CD14-positive monocyte (primary cell): ENCODE measurements around the gene NDUFS4. TPM values are rescaled to one million over a fixed set of nuclear protein-coding genes. Genes with fewer than 3 reads are reported as not detected.

ENCODE experiments used
- DNase-seq, 3 donors: peaks; one replicate each; pipeline ENCODE4 v3.0.0-alpha.2; 2011 to 2022
- H2AFZ ChIP-seq: 2 replicates; pipeline ENCODE4 v1.6.0; 2012; ENCODE audit warnings: mild to moderate bottlenecking, low read depth, low read length, inconsistent platforms; ENCODE audit not compliant: insufficient read depth, poor library complexity, severe bottlenecking
- H3K27ac ChIP-seq, 2 donors: 1 replicate in 1 of 2; 2 replicates in 1 of 2; pipeline ENCODE4 v1.5.1; 2012 to 2013; ENCODE audit warnings: low read length in 2 of 2, control low read depth in 1 of 2, inconsistent platforms in 1 of 2, low read depth in 1 of 2, mild to moderate bottlenecking in 1 of 2
- H3K27me3 ChIP-seq, 2 donors: one replicate each; pipeline versions ENCODE4 v1.6.0 to v1.6.1; 2011 to 2013; ENCODE audit warnings: low read length in 2 of 2; ENCODE audit not compliant: control insufficient read depth in 2 of 2, insufficient read depth in 2 of 2
- H3K36me3 ChIP-seq, 2 donors: replicated peaks in 1 of 2; 1 replicate in 1 of 2; 2 replicates in 1 of 2; pipeline versions ENCODE4 v1.5.1 to v1.6.1; 2012 to 2013; ENCODE audit warnings: low read length in 2 of 2, control low read depth in 1 of 2, inconsistent platforms in 1 of 2, mild to moderate bottlenecking in 1 of 2; ENCODE audit not compliant: insufficient read depth in 2 of 2, control insufficient read depth in 1 of 2
- H3K4me1 ChIP-seq, 2 donors: 1 replicate in 1 of 2; 2 replicates in 1 of 2; pipeline versions ENCODE4 v1.5.1 to v1.6.1; 2012 to 2013; ENCODE audit warnings: low read length in 2 of 2, control low read depth in 1 of 2, inconsistent platforms in 1 of 2, mild to moderate bottlenecking in 1 of 2, moderate library complexity in 1 of 2; ENCODE audit not compliant: insufficient read depth in 2 of 2, control insufficient read depth in 1 of 2
- H3K4me2 ChIP-seq: replicated peaks from 2 replicates; pipeline ENCODE3; 2012; ENCODE audit warnings: low read length, moderate library complexity, mild to moderate bottlenecking; ENCODE audit not compliant: poor library complexity, severe bottlenecking; ENCODE audit errors: extremely low read depth
- H3K4me3 ChIP-seq, 3 experiments: fragments of 200-600 bp in 1 of 3; sonication (generic) in 1 of 3; replicated peaks in 1 of 3; 1 replicate in 2 of 3; 2 replicates in 1 of 3; pipeline ENCODE4 v1.5.1; 2011 to 2013; ENCODE audit warnings: low read length in 3 of 3, mild to moderate bottlenecking in 3 of 3, control low read depth in 2 of 3, low read depth in 2 of 3, inconsistent platforms in 1 of 3, moderate library complexity in 1 of 3
- H3K79me2 ChIP-seq: 2 replicates; pipeline ENCODE4 v1.6.0; 2012; ENCODE audit warnings: mild to moderate bottlenecking, control low read depth, inconsistent platforms, low read length, moderate library complexity; ENCODE audit not compliant: insufficient read depth
- H3K9ac ChIP-seq: 2 replicates; pipeline ENCODE4 v1.6.0; 2017; ENCODE audit warnings: low read length, mild to moderate bottlenecking; ENCODE audit not compliant: insufficient read depth, poor library complexity, severe bottlenecking
- H3K9me3 ChIP-seq, 2 donors: replicated peaks in 1 of 2; 1 replicate in 1 of 2; 2 replicates in 1 of 2; pipeline versions ENCODE4 v1.5.1 to v1.6.1; 2012 to 2013; ENCODE audit warnings: low read length in 2 of 2, control low read depth in 1 of 2; ENCODE audit not compliant: control insufficient read depth in 1 of 2, insufficient read depth in 1 of 2
- H4K20me1 ChIP-seq: 2 replicates; pipeline ENCODE4 v1.6.0; 2012; ENCODE audit warnings: mild to moderate bottlenecking, low read length, control low read depth, moderate library complexity; ENCODE audit not compliant: insufficient read depth
- H3K27ac Mint-ChIP-seq, 7 donors: one replicate each; pipeline ENCODE4 v1.8.0; 2020; ENCODE audit warnings: mild to moderate bottlenecking in 7 of 7, mixed read lengths in 7 of 7, moderate library complexity in 6 of 7, inconsistent platforms in 2 of 7
- H3K27me3 Mint-ChIP-seq, 3 donors: one replicate each; pipeline ENCODE4 v1.8.0; 2021 to 2022; ENCODE audit warnings: low read depth in 3 of 3, mild to moderate bottlenecking in 3 of 3, mixed read lengths in 3 of 3, moderate library complexity in 3 of 3, inconsistent platforms in 1 of 3
- H3K36me3 Mint-ChIP-seq, 2 donors: one replicate each; pipeline ENCODE4 v1.8.0; 2020; ENCODE audit warnings: mixed read lengths in 2 of 2, inconsistent platforms in 1 of 2, mild to moderate bottlenecking in 1 of 2
- H3K4me1 Mint-ChIP-seq: one replicate; pipeline ENCODE4 v1.8.0; 2020; ENCODE audit warnings: mild to moderate bottlenecking, mixed read lengths
- H3K4me3 Mint-ChIP-seq, 2 donors: one replicate each; pipeline ENCODE4 v1.8.0; 2020; ENCODE audit warnings: mild to moderate bottlenecking in 2 of 2, mixed read lengths in 2 of 2, moderate library complexity in 1 of 2
- H3K9me3 Mint-ChIP-seq, 7 donors: one replicate each; pipeline ENCODE4 v1.8.0; 2020 to 2022; ENCODE audit warnings: mixed read lengths in 7 of 7, mild to moderate bottlenecking in 6 of 7, moderate library complexity in 6 of 7, inconsistent platforms in 2 of 7
- WGBS: methylation state at CpG from one replicate; pipeline ENCODE4 v1.1.5; 2013; ENCODE audit warnings: missing lambda C conversion rate; ENCODE audit not compliant: insufficient coverage; 5-methylcytosine and 5-hydroxymethylcytosine counted together
- intact Hi-C, 2 donors: fragments of 100-400 bp; cut with micrococcal nuclease; formaldehyde crosslinking; loops; one replicate each; pipeline versions ENCODE4 v1.15.0 to v1.15.1; 2023
- polyA minus RNA-seq: library from RNA; depleted of rRNA, polyadenylated mRNA; stranded (reverse); fragments of >200 nt; gene quantifications from 2 replicates; pipeline ENCODE4 v1.2.3, GENCODE V29; 2012
- polyA plus RNA-seq, 3 donors: library from polyadenylated mRNA; depleted of rRNA in 1 of 3; unstranded in 2 of 3; stranded (reverse) in 1 of 3; fragments of 300-500 nt in 2 of 3; fragments of >200 nt in 1 of 3; fragmentation: Illumina TruSeq in 2 of 3; gene quantifications; 1 replicate in 2 of 3; 2 replicates in 1 of 3; pipeline ENCODE4 v1.2.3, GENCODE V29; 2012 to 2021
- total RNA-seq, 12 experiments: library from RNA in 1 of 12; stranded (reverse) in 1 of 12; fragments of 120-200 nt in 1 of 12; gene quantifications; one replicate each; pipeline ENCODE4 v1.2.4 and lab custom pipeline; 2013 to 2026; ENCODE audit warnings: mixed read lengths in 6 of 12, inconsistent platforms in 1 of 12
- TF ChIP-seq, protein P1 (sequence below): fragments of 200-600 bp; IDR thresholded peaks from one replicate; pipeline ENCODE4 v1.8.0; 2022; ENCODE audit warnings: antibody characterized with exemption, mild to moderate bottlenecking

Gene NDUFS4
- 103 TPM for total RNA-seq (2013)
- polyA plus RNA-seq (100 to 1,000 TPM in 2 of 3 donors, 10 to 100 TPM in 1; 42.5 to 118 (median 111) TPM), polyA minus RNA-seq (10.3 and 14.3 TPM in 2 replicates), total RNA-seq (lab: John Stamatoyannopoulos, UW) (8.9 to 26.1 (median 19.7) reads per million in 11 experiments)

DNA sequence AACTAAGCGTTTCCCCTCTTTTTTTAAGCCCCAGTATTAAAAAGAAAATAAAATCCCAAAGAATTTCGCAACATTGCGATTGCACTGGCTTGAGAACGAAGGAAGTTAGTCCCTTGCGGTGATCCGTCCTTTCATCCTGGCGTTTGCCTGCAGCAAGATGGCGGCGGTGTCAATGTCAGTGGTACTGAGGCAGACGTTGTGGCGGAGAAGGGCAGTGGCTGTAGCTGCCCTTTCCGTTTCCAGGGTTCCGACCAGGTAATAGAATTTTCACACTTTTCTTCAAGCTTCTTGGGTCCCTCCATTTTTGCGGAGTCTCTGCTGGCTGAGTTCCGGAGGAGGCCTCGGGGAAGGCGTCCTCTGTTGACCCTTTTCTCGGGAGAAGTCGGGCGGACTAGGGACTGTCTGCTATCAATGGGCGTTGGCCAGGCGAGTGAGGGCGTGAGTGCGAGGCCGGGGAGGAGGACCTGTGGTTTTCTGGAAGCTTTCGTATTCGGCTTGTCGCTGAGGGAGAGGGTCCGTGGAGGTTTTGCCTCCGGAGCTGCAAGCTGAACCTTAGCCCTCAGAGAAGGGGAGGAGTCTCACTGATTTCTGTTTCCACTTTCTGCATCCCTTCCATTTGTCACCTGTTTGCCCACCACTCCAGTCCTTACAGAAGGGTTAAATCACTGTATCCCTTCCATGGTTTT is at the start of gene NDUFS4:
Gene NDUFS4 (plus strand): TSS at position 134 of the 686 bp plus-strand sequence. CDS start 24 bp downstream, at position 158.
- peak; percentile 76 to 83 (median 78) for DNase-seq
- H3K36me3 ChIP-seq: no peaks in the 10 kb centered on the region
- Mint-ChIP-seq H3K4me1 (peaks cover 24% of the 10 kb centered on the region), H3K27me3 (peaks cover 2 to 4% (median 2%) of the 10 kb centered on the region in 3 donors), H3K9me3 (peaks cover 0 to 8% (median 4%) of the 10 kb centered on the region in 7 donors), H3K4me3 (peak within 1 kb of the TSS; percentile 99 to 100), H3K36me3 (peaks cover 0 to 8% of the 10 kb centered on the region in 2 donors), H3K27ac (peak within 1 kb of the TSS; percentile 94 to 99 (median 97))
- peak within 1 kb of the TSS; percentile 95 for H2AFZ ChIP-seq
- no peaks in the 10 kb centered on the region for H3K27me3 ChIP-seq
- WGBS: 0% methylated on average over 24 of the region's 30 CpGs
- TF ChIP-seq, protein P1, sequence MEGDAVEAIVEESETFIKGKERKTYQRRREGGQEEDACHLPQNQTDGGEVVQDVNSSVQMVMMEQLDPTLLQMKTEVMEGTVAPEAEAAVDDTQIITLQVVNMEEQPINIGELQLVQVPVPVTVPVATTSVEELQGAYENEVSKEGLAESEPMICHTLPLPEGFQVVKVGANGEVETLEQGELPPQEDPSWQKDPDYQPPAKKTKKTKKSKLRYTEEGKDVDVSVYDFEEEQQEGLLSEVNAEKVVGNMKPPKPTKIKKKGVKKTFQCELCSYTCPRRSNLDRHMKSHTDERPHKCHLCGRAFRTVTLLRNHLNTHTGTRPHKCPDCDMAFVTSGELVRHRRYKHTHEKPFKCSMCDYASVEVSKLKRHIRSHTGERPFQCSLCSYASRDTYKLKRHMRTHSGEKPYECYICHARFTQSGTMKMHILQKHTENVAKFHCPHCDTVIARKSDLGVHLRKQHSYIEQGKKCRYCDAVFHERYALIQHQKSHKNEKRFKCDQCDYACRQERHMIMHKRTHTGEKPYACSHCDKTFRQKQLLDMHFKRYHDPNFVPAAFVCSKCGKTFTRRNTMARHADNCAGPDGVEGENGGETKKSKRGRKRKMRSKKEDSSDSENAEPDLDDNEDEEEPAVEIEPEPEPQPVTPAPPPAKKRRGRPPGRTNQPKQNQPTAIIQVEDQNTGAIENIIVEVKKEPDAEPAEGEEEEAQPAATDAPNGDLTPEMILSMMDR: no peak
- intact Hi-C loops: loop anchor here in 1 of 2 donors (2.0 kb wide), 1 partner anchor 78 kb away; no protein-coding TSS in a partner anchor
- H3K79me2 ChIP-seq: peaks cover 55% of the 10 kb centered on the region
- H3K9ac ChIP-seq: peak within 1 kb of the TSS; percentile 91
- H4K20me1 ChIP-seq: peaks cover 10% of the 10 kb centered on the region
- peak within 1 kb of the TSS; percentile 80 to 92 for H3K27ac ChIP-seq
- H3K4me3 ChIP-seq: peak within 1 kb of the TSS; percentile 71 to 90 (median 88)
- peak within 1 kb of the TSS; percentile 76 for H3K4me2 ChIP-seq
- H3K4me1 ChIP-seq: peaks cover 12 to 15% of the 10 kb centered on the region in 2 donors
- H3K9me3 ChIP-seq: no peaks in the 10 kb centered on the region

DNA sequence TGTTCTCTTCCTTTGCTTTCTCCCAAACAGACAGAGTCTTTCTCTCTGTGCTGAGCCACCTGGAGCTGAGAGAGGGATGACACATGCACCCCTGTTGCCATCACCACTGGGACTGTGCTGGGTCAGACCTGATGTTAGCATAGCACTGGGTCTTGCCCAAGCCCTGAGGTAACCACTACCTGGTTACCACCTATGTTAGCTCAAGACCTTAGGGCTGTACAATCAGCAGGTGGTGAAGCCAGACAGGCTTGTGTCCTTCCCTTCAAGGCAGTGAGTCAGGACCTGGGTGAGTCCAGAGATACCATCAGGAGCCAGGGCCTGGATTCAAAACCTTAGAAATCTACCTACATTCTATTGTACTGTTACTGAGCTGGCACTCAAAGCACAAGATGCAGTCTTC is 47.9 kb upstream of the NDUFS4 start:
- Mint-ChIP-seq H3K4me3 (no peak overlapping the region), H3K27ac (no peak overlapping the region), H3K4me1 (no peaks in the 10 kb centered on the region), H3K9me3 (peaks cover 9 to 38% (median 18%) of the 10 kb centered on the region in 7 donors), H3K27me3 (peaks cover 0 to 3% (median 2%) of the 10 kb centered on the region in 3 donors), H3K36me3 (no peaks in the 10 kb centered on the region)
- Histone ChIP-seq H3K27ac (no peak overlapping the region), H2AFZ (no peak overlapping the region), H4K20me1 (no peaks in the 10 kb centered on the region), H3K4me1 (no peaks in the 10 kb centered on the region), H3K9ac (no peak overlapping the region), H3K79me2 (no peaks in the 10 kb centered on the region), H3K27me3 (no peaks in the 10 kb centered on the region), H3K4me2 (no peak overlapping the region), H3K9me3 (peaks cover 6 to 18% of the 10 kb centered on the region in 2 donors), H3K36me3 (no peaks in the 10 kb centered on the region), H3K4me3 (no peak overlapping the region)
- no peak for DNase-seq
- TF ChIP-seq, protein P1: no peak
- intact Hi-C loops: no loop called here
